Lower leg skin (tissue), 4 donors: ENCODE measurements around the gene CLUH. TPM values are rescaled to one million over a fixed set of nuclear protein-coding genes. Genes with fewer than 3 reads are reported as not detected.
"Not testable (repeated sequence)": the region's sequence is repeated elsewhere in the genome, so short reads cannot be mapped to it uniquely, and the experiment has no call there.

Experiments used
- DNase-seq, 2 donors: peaks; one replicate each; pipeline ENCODE4 v3.0.0-alpha.2; 2019; ENCODE audit warnings: low spot score in 2 of 2
- H3K4me3 ChIP-seq: fragments of 200-600 bp; sonication (generic); 2 replicates; pipeline ENCODE4 v1.5.1; 2017; ENCODE audit warnings: mild to moderate bottlenecking, low read depth; ENCODE audit not compliant: poor library complexity, severe bottlenecking
- POLR2A ChIP-seq, 2 donors: fragments of 450-650 bp; IDR thresholded peaks; one replicate each; pipeline ENCODE4 v1.6.1; 2016 to 2017; ENCODE audit warnings: antibody characterized with exemption in 2 of 2, mild to moderate bottlenecking in 1 of 2, moderate library complexity in 1 of 2
- WGBS, 2 donors: methylation state at CpG; one replicate each; pipeline ENCODE4 v1.1.5; 2018; 5-methylcytosine and 5-hydroxymethylcytosine counted together
- intact Hi-C: fragments of 100-400 bp; cut with DNase I; formaldehyde crosslinking; loops from one replicate; pipeline ENCODE4 v1.15.0; 2023; ENCODE audit warnings: low total_unique reads
- total RNA-seq, 4 donors: library from RNA; depleted of rRNA; stranded (reverse); fragments of >200 nt; gene quantifications; one replicate each; pipeline ENCODE4 v1.1.0, GENCODE V29; 2016
- TF ChIP-seq, protein P1 (sequence below), 3 donors: fragments of 450-650 bp; IDR thresholded peaks; one replicate each; pipeline ENCODE4 v1.5.1; 2016; ENCODE audit warnings: antibody characterized with exemption in 3 of 3, mild to moderate bottlenecking in 3 of 3, moderate library complexity in 2 of 3

Gene CLUH
- total RNA-seq, 4 donors from 2014 or later = 99.3 to 178 (median 117) TPM

DNA sequence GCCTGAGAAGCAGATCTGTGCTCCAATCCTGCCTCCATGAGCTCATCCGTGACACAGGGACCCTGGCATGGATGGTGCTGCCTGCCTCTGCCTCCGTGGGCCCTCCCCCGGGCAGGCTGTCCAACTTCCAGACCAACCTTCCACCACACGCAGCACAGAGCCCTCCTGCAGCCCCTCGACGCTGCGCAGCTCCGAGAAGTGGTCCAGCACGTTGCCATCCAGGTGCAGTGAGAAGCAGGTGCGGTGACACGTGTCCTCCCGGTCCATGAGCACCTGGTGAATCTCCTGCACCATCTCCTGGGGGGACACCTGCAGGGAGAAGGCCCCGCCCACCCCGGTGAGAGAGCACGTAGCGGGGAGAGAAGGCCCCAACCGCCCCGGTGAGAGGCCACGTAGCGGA lies 8.4 kb downstream of the CLUH start:
- intact Hi-C loops = no loop called here
- 94 to 95% methylated on average over 20 of the region's 20 CpGs for WGBS, 2 donors
- TF ChIP-seq POLR2A (IDR thresholded peaks at IDR 0.05) = no peak
- TF ChIP-seq, protein P1, sequence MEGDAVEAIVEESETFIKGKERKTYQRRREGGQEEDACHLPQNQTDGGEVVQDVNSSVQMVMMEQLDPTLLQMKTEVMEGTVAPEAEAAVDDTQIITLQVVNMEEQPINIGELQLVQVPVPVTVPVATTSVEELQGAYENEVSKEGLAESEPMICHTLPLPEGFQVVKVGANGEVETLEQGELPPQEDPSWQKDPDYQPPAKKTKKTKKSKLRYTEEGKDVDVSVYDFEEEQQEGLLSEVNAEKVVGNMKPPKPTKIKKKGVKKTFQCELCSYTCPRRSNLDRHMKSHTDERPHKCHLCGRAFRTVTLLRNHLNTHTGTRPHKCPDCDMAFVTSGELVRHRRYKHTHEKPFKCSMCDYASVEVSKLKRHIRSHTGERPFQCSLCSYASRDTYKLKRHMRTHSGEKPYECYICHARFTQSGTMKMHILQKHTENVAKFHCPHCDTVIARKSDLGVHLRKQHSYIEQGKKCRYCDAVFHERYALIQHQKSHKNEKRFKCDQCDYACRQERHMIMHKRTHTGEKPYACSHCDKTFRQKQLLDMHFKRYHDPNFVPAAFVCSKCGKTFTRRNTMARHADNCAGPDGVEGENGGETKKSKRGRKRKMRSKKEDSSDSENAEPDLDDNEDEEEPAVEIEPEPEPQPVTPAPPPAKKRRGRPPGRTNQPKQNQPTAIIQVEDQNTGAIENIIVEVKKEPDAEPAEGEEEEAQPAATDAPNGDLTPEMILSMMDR (IDR thresholded peaks at IDR 0.05) = no peak
- no peak for DNase-seq
- no peak overlapping the region for H3K4me3 ChIP-seq

- WGBS, 2 donors = 85 to 88% methylated on average over 22 of the region's 22 CpGs
- H3K4me3 ChIP-seq = no peak overlapping the region
- peak in 1 of 2 donors; percentile 83 for DNase-seq
- intact Hi-C loops = no loop called here
- TF ChIP-seq, protein P1 (IDR thresholded peaks at IDR 0.05) = no peak
These were observed 9.4 kb downstream of the CLUH start for GRCh38 chr17:2701996-2702741.

- no peak overlapping the region for H3K4me3 ChIP-seq
- 92 to 95% methylated on average over 31 to 37 of the region's 41 CpGs for WGBS, 2 donors
- intact Hi-C loops = no loop called here
- TF ChIP-seq, protein P1 (IDR thresholded peaks at IDR 0.05) = no peak
- TF ChIP-seq POLR2A (IDR thresholded peaks at IDR 0.05) = no peak
- DNase-seq = peak in 1 of 2 donors; percentile 87
These were observed 10.2 kb downstream of the CLUH start for GRCh38 chr17:2701161-2701995.

DNA sequence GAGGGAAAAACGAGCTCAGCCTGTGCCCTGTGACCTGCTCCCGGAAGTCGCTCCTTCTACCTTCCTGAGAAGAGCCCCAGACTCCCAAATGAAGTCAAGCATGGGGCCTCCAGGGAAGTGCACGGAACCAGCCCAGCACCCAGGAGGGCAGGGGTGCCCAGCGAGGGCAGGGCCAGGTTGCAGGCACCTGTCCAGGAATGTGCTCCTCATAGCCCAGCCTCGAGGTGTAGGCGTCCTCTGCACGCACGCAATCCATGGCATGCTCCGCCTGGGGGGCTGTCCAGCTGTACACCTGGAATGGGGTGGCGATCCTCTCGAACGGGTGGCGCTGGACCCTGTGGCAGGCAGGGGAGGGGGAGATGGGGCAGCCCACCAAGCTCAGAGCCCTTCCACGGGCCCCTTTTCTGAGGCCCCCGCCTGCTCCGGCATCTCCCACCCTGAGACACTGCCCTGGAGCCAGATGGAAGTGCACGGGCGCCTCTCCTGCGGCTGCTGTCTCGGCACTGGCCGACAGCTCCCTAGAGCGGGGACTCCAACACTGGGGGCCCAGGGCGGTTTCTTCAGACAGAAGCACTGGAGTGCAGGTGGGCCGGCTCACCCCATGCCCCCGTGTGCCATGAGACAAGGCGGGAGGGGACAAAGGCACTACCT lies 10.9 kb downstream of the CLUH start:
- no peak overlapping the region for H3K4me3 ChIP-seq
- TF ChIP-seq POLR2A (IDR thresholded peaks at IDR 0.05) = no peak
- TF ChIP-seq, protein P1 (IDR thresholded peaks at IDR 0.05) = no peak
- DNase-seq = peak in 1 of 2 donors; percentile 75
- intact Hi-C loops = no loop called here
- 89 to 90% methylated on average over 20 to 27 of the region's 27 CpGs for WGBS, 2 donors

DNA sequence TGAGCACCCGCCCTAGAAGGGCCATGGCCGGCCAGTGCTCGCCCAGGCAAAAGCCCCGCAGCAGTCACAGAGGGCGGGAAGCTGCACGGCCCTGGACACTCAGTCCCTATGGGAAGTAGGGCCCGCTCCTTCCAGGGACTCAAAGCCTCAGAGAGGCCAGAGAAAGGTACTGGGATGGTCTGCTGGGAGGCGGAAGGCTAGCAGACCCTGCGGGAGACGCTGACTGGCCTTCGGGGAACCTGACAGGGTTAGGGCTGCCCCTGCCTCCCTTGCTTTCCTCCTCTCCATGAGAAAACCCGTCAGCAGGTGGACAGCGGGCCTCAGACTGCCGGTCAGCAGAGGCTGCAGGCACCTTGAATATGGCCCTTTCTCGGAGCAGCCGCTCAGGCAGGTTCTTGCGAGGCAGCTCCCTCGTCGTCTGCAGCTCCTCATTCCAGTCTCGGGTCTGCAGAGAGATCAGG lies 11.5 kb downstream of the CLUH start:
- TF ChIP-seq POLR2A (IDR thresholded peaks at IDR 0.05) = no peak
- TF ChIP-seq, protein P1 (IDR thresholded peaks at IDR 0.05) = no peak
- DNase-seq = peak in 1 of 2 donors; percentile 61
- no peak overlapping the region for H3K4me3 ChIP-seq
- WGBS, 2 donors = 91 to 95% methylated on average over 17 to 18 of the region's 20 CpGs
- intact Hi-C loops = no loop called here

- WGBS, 2 donors = 87 to 92% methylated on average over 18 of the region's 18 CpGs
- DNase-seq = peak in 1 of 2 donors; percentile 76
- intact Hi-C loops, H3K4me3 ChIP-seq: not testable (repeated sequence)
These were observed 12.3 kb downstream of the CLUH start for GRCh38 chr17:2699216-2699805.
